ENCODE measurements around the gene CAPZA2.

The CAPZA2 gene

GRCh38 chr7:116851175-116851574 is 11.2 kb upstream of the CAPZA2 start:
- DNase-seq: no peak
- WGBS (ENCODE audit: extremely low coverage, insufficient coverage, low lambda C conversion rate): no CpG with 5 or more reads among the region's 5 CpGs
- H3K56ac ChIP-seq (ENCODE audit: low read length): no peak overlapping the region
- H3K4ac ChIP-seq (ENCODE audit: low read depth, low read length): no peak overlapping the region
- no peak overlapping the region for H3K9ac ChIP-seq (ENCODE audit: low read length)
- no peaks in the 10 kb centered on the region for H3K79me1 ChIP-seq (ENCODE audit: low read length)
- H2AK5ac ChIP-seq (ENCODE audit: low read length): no peak overlapping the region
- H3K36me3 ChIP-seq (ENCODE audit: control insufficient read depth, insufficient read depth, low read length): no peaks in the 10 kb centered on the region
- H2BK15ac ChIP-seq (replicated peaks; ENCODE audit: low read depth): no peak overlapping the region
- H3K23ac ChIP-seq (ENCODE audit: low read length): no peak overlapping the region
- H4K8ac ChIP-seq (ENCODE audit: low read depth, low read length): no peak overlapping the region
- no peak overlapping the region for H3K18ac ChIP-seq (ENCODE audit: low read length)
- H3K4me1 ChIP-seq (ENCODE audit: control insufficient read depth, low read depth, low read length): no peaks in the 10 kb centered on the region
- H3K4me2 ChIP-seq (ENCODE audit: low read length): no peak overlapping the region
- no peaks in the 10 kb centered on the region for H3K79me2 ChIP-seq (ENCODE audit: control insufficient read depth, insufficient read depth, low read length)
- no peak overlapping the region for H2BK120ac ChIP-seq (ENCODE audit: low read depth, low read length)
- H3K4me3 ChIP-seq (ENCODE audit: low read length): no peak overlapping the region
- no peak overlapping the region for H4K5ac ChIP-seq (ENCODE audit: low read length)
- H3K27me3 ChIP-seq (ENCODE audit: insufficient read depth, low read length, poor library complexity): no peaks in the 10 kb centered on the region
- no peak overlapping the region for H3K27ac ChIP-seq (ENCODE audit: low read depth, low read length)
- H2BK5ac ChIP-seq (ENCODE audit: low read length): no peak overlapping the region

GRCh38 chr7:116851671-116852070 is 10.7 kb upstream of the CAPZA2 start:
- H3K79me2 ChIP-seq (ENCODE audit: control insufficient read depth, insufficient read depth, low read length): no peaks in the 10 kb centered on the region
- no peaks in the 10 kb centered on the region for H3K36me3 ChIP-seq (ENCODE audit: control insufficient read depth, insufficient read depth, low read length)
- H3K4ac ChIP-seq (ENCODE audit: low read depth, low read length): no peak overlapping the region
- H3K4me1 ChIP-seq (ENCODE audit: control insufficient read depth, low read depth, low read length): no peaks in the 10 kb centered on the region
- H2BK15ac ChIP-seq (replicated peaks; ENCODE audit: low read depth): no peak overlapping the region
- H4K8ac ChIP-seq (ENCODE audit: low read depth, low read length): no peak overlapping the region
- H3K23ac ChIP-seq (ENCODE audit: low read length): no peak overlapping the region
- H3K79me1 ChIP-seq (ENCODE audit: low read length): no peaks in the 10 kb centered on the region
- no peak overlapping the region for H3K18ac ChIP-seq (ENCODE audit: low read length)
- no peak overlapping the region for H3K4me3 ChIP-seq (ENCODE audit: low read length)
- H3K56ac ChIP-seq (ENCODE audit: low read length): no peak overlapping the region
- WGBS (ENCODE audit: extremely low coverage, insufficient coverage, low lambda C conversion rate): no CpG with 5 or more reads among the region's 3 CpGs
- no peaks in the 10 kb centered on the region for H3K27me3 ChIP-seq (ENCODE audit: insufficient read depth, low read length, poor library complexity)
- no peak overlapping the region for H3K9ac ChIP-seq (ENCODE audit: low read length)
- no peak overlapping the region for H2BK120ac ChIP-seq (ENCODE audit: low read depth, low read length)
- H3K4me2 ChIP-seq (ENCODE audit: low read length): no peak overlapping the region
- no peak overlapping the region for H3K27ac ChIP-seq (ENCODE audit: low read depth, low read length)
- H2BK5ac ChIP-seq (ENCODE audit: low read length): no peak overlapping the region
- H4K5ac ChIP-seq (ENCODE audit: low read length): no peak overlapping the region
- no peak overlapping the region for H2AK5ac ChIP-seq (ENCODE audit: low read length)
- no peak for DNase-seq

GRCh38 chr7:116854132-116854531 is 8.3 kb upstream of the CAPZA2 start:
- H3K18ac ChIP-seq (ENCODE audit: low read length): no peak overlapping the region
- H2AK5ac ChIP-seq (ENCODE audit: low read length): no peak overlapping the region
- no peaks in the 10 kb centered on the region for H3K4me1 ChIP-seq (ENCODE audit: control insufficient read depth, low read depth, low read length)
- no peak overlapping the region for H3K56ac ChIP-seq (ENCODE audit: low read length)
- H3K4me3 ChIP-seq (ENCODE audit: low read length): no peak overlapping the region
- WGBS (ENCODE audit: extremely low coverage, insufficient coverage, low lambda C conversion rate): no CpG with 5 or more reads among the region's 1 CpG
- no peak for DNase-seq
- no peaks in the 10 kb centered on the region for H3K27me3 ChIP-seq (ENCODE audit: insufficient read depth, low read length, poor library complexity)
- no peaks in the 10 kb centered on the region for H3K36me3 ChIP-seq (ENCODE audit: control insufficient read depth, insufficient read depth, low read length)
- H4K5ac ChIP-seq (ENCODE audit: low read length): no peak overlapping the region
- H3K27ac ChIP-seq (ENCODE audit: low read depth, low read length): no peak overlapping the region
- no peak overlapping the region for H3K4ac ChIP-seq (ENCODE audit: low read depth, low read length)
- no peak overlapping the region for H3K23ac ChIP-seq (ENCODE audit: low read length)
- no peak overlapping the region for H2BK120ac ChIP-seq (ENCODE audit: low read depth, low read length)
- H3K9ac ChIP-seq (ENCODE audit: low read length): no peak overlapping the region
- no peak overlapping the region for H2BK5ac ChIP-seq (ENCODE audit: low read length)
- no peaks in the 10 kb centered on the region for H3K79me1 ChIP-seq (ENCODE audit: low read length)
- no peak overlapping the region for H2BK15ac ChIP-seq (replicated peaks; ENCODE audit: low read depth)
- no peaks in the 10 kb centered on the region for H3K79me2 ChIP-seq (ENCODE audit: control insufficient read depth, insufficient read depth, low read length)
- H3K4me2 ChIP-seq (ENCODE audit: low read length): no peak overlapping the region
- H4K8ac ChIP-seq (ENCODE audit: low read depth, low read length): no peak overlapping the region

- Histone ChIP-seq H3K18ac (ENCODE audit: low read length) (no peak overlapping the region), H3K79me2 (ENCODE audit: control insufficient read depth, insufficient read depth, low read length) (no peaks in the 10 kb centered on the region), H3K23ac (ENCODE audit: low read length) (no peak overlapping the region), H2BK120ac (ENCODE audit: low read depth, low read length) (no peak overlapping the region), H4K5ac (ENCODE audit: low read length) (no peak overlapping the region), H3K9ac (ENCODE audit: low read length) (no peak overlapping the region), H2BK15ac (replicated peaks; ENCODE audit: low read depth) (no peak overlapping the region), H3K56ac (ENCODE audit: low read length) (no peak overlapping the region), H3K79me1 (ENCODE audit: low read length) (no peaks in the 10 kb centered on the region), H2BK5ac (ENCODE audit: low read length) (no peak overlapping the region), H3K36me3 (ENCODE audit: control insufficient read depth, insufficient read depth, low read length) (no peaks in the 10 kb centered on the region), H3K27ac (ENCODE audit: low read depth, low read length) (no peak overlapping the region), H4K8ac (ENCODE audit: low read depth, low read length) (no peak overlapping the region), H3K4me3 (ENCODE audit: low read length) (no peak overlapping the region), H3K27me3 (ENCODE audit: insufficient read depth, low read length, poor library complexity) (no peaks in the 10 kb centered on the region), H3K4me2 (ENCODE audit: low read length) (no peak overlapping the region), H3K4me1 (ENCODE audit: control insufficient read depth, low read depth, low read length) (no peaks in the 10 kb centered on the region), H2AK5ac (ENCODE audit: low read length) (no peak overlapping the region), H3K4ac (ENCODE audit: low read depth, low read length) (no peak overlapping the region)
- no peak for DNase-seq
- WGBS (ENCODE audit: extremely low coverage, insufficient coverage, low lambda C conversion rate): no CpG with 5 or more reads among the region's 2 CpGs
Measured at GRCh38 chr7:116857052-116857451, 5.3 kb upstream of the CAPZA2 start.

- no peak overlapping the region for H3K4me2 ChIP-seq (ENCODE audit: low read length)
- H2BK15ac ChIP-seq (replicated peaks; ENCODE audit: low read depth): no peak overlapping the region
- no peak for DNase-seq
- no peak overlapping the region for H3K9ac ChIP-seq (ENCODE audit: low read length)
- no peak overlapping the region for H3K4ac ChIP-seq (ENCODE audit: low read depth, low read length)
- no peak overlapping the region for H3K4me3 ChIP-seq (ENCODE audit: low read length)
- no peaks in the 10 kb centered on the region for H3K27me3 ChIP-seq (ENCODE audit: insufficient read depth, low read length, poor library complexity)
- no peaks in the 10 kb centered on the region for H3K4me1 ChIP-seq (ENCODE audit: control insufficient read depth, low read depth, low read length)
- no peak overlapping the region for H3K27ac ChIP-seq (ENCODE audit: low read depth, low read length)
- no peaks in the 10 kb centered on the region for H3K36me3 ChIP-seq (ENCODE audit: control insufficient read depth, insufficient read depth, low read length)
- WGBS (ENCODE audit: extremely low coverage, insufficient coverage, low lambda C conversion rate): no CpG with 5 or more reads among the region's 1 CpG
- peaks cover 2% of the 10 kb centered on the region for H3K79me1 ChIP-seq (ENCODE audit: low read length)
- no peak overlapping the region for H4K5ac ChIP-seq (ENCODE audit: low read length)
- no peak overlapping the region for H2BK5ac ChIP-seq (ENCODE audit: low read length)
- no peak overlapping the region for H3K23ac ChIP-seq (ENCODE audit: low read length)
- H4K8ac ChIP-seq (ENCODE audit: low read depth, low read length): no peak overlapping the region
- H3K79me2 ChIP-seq (ENCODE audit: control insufficient read depth, insufficient read depth, low read length): peaks cover 14% of the 10 kb centered on the region
- H3K18ac ChIP-seq (ENCODE audit: low read length): no peak overlapping the region
- no peak overlapping the region for H3K56ac ChIP-seq (ENCODE audit: low read length)
- H2AK5ac ChIP-seq (ENCODE audit: low read length): no peak overlapping the region
- no peak overlapping the region for H2BK120ac ChIP-seq (ENCODE audit: low read depth, low read length)
Measured at GRCh38 chr7:116859323-116859722, 3.1 kb upstream of the CAPZA2 start.

GRCh38 chr7:116861717-116862116 is 670 bp upstream of the CAPZA2 start:
- no CpG with 5 or more reads among the region's 4 CpGs for WGBS (ENCODE audit: extremely low coverage, insufficient coverage, low lambda C conversion rate)
- DNase-seq: no peak
- no peak overlapping the region for H3K4me2 ChIP-seq (ENCODE audit: low read length)
- no peak overlapping the region for H3K4ac ChIP-seq (ENCODE audit: low read depth, low read length)
- no peak overlapping the region for H3K4me3 ChIP-seq (ENCODE audit: low read length)
- no peak overlapping the region for H3K9ac ChIP-seq (ENCODE audit: low read length)
- peaks cover 2% of the 10 kb centered on the region for H3K79me1 ChIP-seq (ENCODE audit: low read length)
- no peak overlapping the region for H4K5ac ChIP-seq (ENCODE audit: low read length)
- H2BK15ac ChIP-seq (replicated peaks; ENCODE audit: low read depth): no peak overlapping the region
- no peak overlapping the region for H3K18ac ChIP-seq (ENCODE audit: low read length)
- H2BK5ac ChIP-seq (ENCODE audit: low read length): no peak overlapping the region
- H3K4me1 ChIP-seq (ENCODE audit: control insufficient read depth, low read depth, low read length): no peaks in the 10 kb centered on the region
- no peak overlapping the region for H2BK120ac ChIP-seq (ENCODE audit: low read depth, low read length)
- no peak overlapping the region for H2AK5ac ChIP-seq (ENCODE audit: low read length)
- no peak overlapping the region for H4K8ac ChIP-seq (ENCODE audit: low read depth, low read length)
- no peaks in the 10 kb centered on the region for H3K27me3 ChIP-seq (ENCODE audit: insufficient read depth, low read length, poor library complexity)
- peaks cover 31% of the 10 kb centered on the region for H3K79me2 ChIP-seq (ENCODE audit: control insufficient read depth, insufficient read depth, low read length)
- H3K27ac ChIP-seq (ENCODE audit: low read depth, low read length): no peak overlapping the region
- H3K36me3 ChIP-seq (ENCODE audit: control insufficient read depth, insufficient read depth, low read length): no peaks in the 10 kb centered on the region
- H3K56ac ChIP-seq (ENCODE audit: low read length): no peak overlapping the region
- no peak overlapping the region for H3K23ac ChIP-seq (ENCODE audit: low read length)
